H9 (cell line): ENCODE measurements around the gene IL32. TPM values are rescaled to one million over a fixed set of nuclear protein-coding genes. Genes with fewer than 3 reads are reported as not detected.
"Not testable (repeated sequence)": the region's sequence is repeated elsewhere in the genome, so short reads cannot be mapped to it uniquely, and the experiment has no call there.

ENCODE experiments used
- DNase-seq: peaks from one replicate; pipeline ENCODE4 v3.0.0-alpha.2; 2017
- H2AFZ ChIP-seq: one replicate; pipeline ENCODE4 v1.6.1; 2013; ENCODE audit warnings: mild to moderate bottlenecking, low read length, control low read depth, moderate library complexity
- H2AK5ac ChIP-seq: 2 replicates; pipeline ENCODE4 v1.6.1; 2013; ENCODE audit warnings: low read length, control low read depth, mixed read lengths; ENCODE audit not compliant: insufficient read length
- H2BK120ac ChIP-seq: one replicate; pipeline ENCODE4 v1.6.1; 2013; ENCODE audit warnings: low read depth, mild to moderate bottlenecking, low read length, control low read depth, inconsistent platforms; ENCODE audit not compliant: poor library complexity, severe bottlenecking
- H2BK12ac ChIP-seq: 2 replicates; pipeline ENCODE4 v1.6.1; 2013; ENCODE audit warnings: low read length, control low read depth, mixed read lengths, low read depth; ENCODE audit not compliant: insufficient read length
- H2BK15ac ChIP-seq: 2 replicates; pipeline ENCODE4 v1.6.1; 2013; ENCODE audit warnings: low read depth, low read length, control low read depth
- H2BK20ac ChIP-seq: one replicate; pipeline ENCODE4 v1.6.1; 2013; ENCODE audit warnings: low read depth, mild to moderate bottlenecking, low read length, control low read depth, inconsistent platforms; ENCODE audit not compliant: poor library complexity, severe bottlenecking
- H2BK5ac ChIP-seq: 2 replicates; pipeline ENCODE4 v1.6.1; 2013; ENCODE audit warnings: low read length, control low read depth, mixed read lengths; ENCODE audit not compliant: insufficient read length
- H3K14ac ChIP-seq: 2 replicates; pipeline ENCODE4 v1.6.1; 2013; ENCODE audit warnings: low read length, control low read depth; ENCODE audit not compliant: insufficient read depth
- H3K18ac ChIP-seq: 2 replicates; pipeline ENCODE4 v1.6.1; 2013; ENCODE audit warnings: low read depth, mild to moderate bottlenecking, mixed read lengths, low read length, control low read depth; ENCODE audit not compliant: insufficient read length
- H3K23ac ChIP-seq: 2 replicates; pipeline ENCODE4 v1.6.1; 2013; ENCODE audit warnings: low read length, control low read depth, mixed read lengths, low read depth; ENCODE audit not compliant: insufficient read length
- H3K23me2 ChIP-seq: 2 replicates; pipeline ENCODE4 v1.6.1; 2013; ENCODE audit warnings: low read depth, mild to moderate bottlenecking, mixed read lengths, low read length, control low read depth; ENCODE audit not compliant: insufficient read length, poor library complexity, severe bottlenecking
- H3K27ac ChIP-seq: 2 replicates; pipeline ENCODE4 v1.5.1; 2013; ENCODE audit warnings: low read length, control low read depth, mixed read lengths, low read depth; ENCODE audit not compliant: insufficient read length
- H3K27me3 ChIP-seq: 2 replicates; pipeline ENCODE4 v1.6.1; 2013; ENCODE audit warnings: low read length, control low read depth, inconsistent platforms; ENCODE audit not compliant: insufficient read depth
- H3K4ac ChIP-seq: 2 replicates; pipeline ENCODE4 v1.6.1; 2013; ENCODE audit warnings: low read depth, mild to moderate bottlenecking, control low read depth, inconsistent platforms, low read length, moderate library complexity
- H3K4me1 ChIP-seq: 2 replicates; pipeline ENCODE4 v1.6.1; 2013; ENCODE audit warnings: low read length, control low read depth, inconsistent platforms; ENCODE audit not compliant: insufficient read depth
- H3K4me2 ChIP-seq: 2 replicates; pipeline ENCODE4 v1.6.1; 2013; ENCODE audit warnings: low read length, control low read depth, mixed read lengths; ENCODE audit not compliant: insufficient read length, insufficient read depth
- H3K56ac ChIP-seq: 2 replicates; pipeline ENCODE4 v1.6.1; 2013; ENCODE audit warnings: low read depth, mild to moderate bottlenecking, mixed read lengths, low read length, control low read depth; ENCODE audit not compliant: insufficient read length
- H3K79me1 ChIP-seq: 2 replicates; pipeline ENCODE4 v1.6.1; 2013; ENCODE audit warnings: low read depth, mild to moderate bottlenecking, moderate library complexity, low read length, control low read depth, inconsistent platforms; ENCODE audit not compliant: insufficient read depth, poor library complexity, severe bottlenecking
- H3K79me2 ChIP-seq: 2 replicates; pipeline ENCODE4 v1.6.1; 2013; ENCODE audit warnings: low read length, control low read depth, inconsistent platforms; ENCODE audit not compliant: insufficient read depth
- H3K9ac ChIP-seq: 2 replicates; pipeline ENCODE4 v1.6.1; 2013; ENCODE audit warnings: low read length, control low read depth, mixed read lengths; ENCODE audit not compliant: insufficient read length; ENCODE audit errors: extremely low read depth
- H3K9me3 ChIP-seq: one replicate; pipeline ENCODE4 v1.6.1; 2013; ENCODE audit warnings: low read depth, low read length, inconsistent platforms; ENCODE audit not compliant: control insufficient read depth
- H3T11ph ChIP-seq: one replicate; pipeline ENCODE4 v1.6.1; 2013; ENCODE audit warnings: mild to moderate bottlenecking, low read length, control low read depth, inconsistent platforms
- H4K20me1 ChIP-seq: one replicate; pipeline ENCODE4 v1.6.1; 2013; ENCODE audit not compliant: control insufficient read depth, insufficient read length, insufficient read depth
- H4K5ac ChIP-seq: 2 replicates; pipeline ENCODE4 v1.6.1; 2013; ENCODE audit warnings: low read depth, mild to moderate bottlenecking, mixed read lengths, low read length, control low read depth; ENCODE audit not compliant: insufficient read length
- H4K8ac ChIP-seq: replicated peaks from 2 replicates; pipeline ENCODE4 v1.6.1; 2013; ENCODE audit warnings: low read length, control low read depth, mixed read lengths, low read depth; ENCODE audit not compliant: insufficient read length
- H4K91ac ChIP-seq: 2 replicates; pipeline ENCODE4 v1.6.1; 2013; ENCODE audit warnings: low read depth, mild to moderate bottlenecking, moderate library complexity, mixed read lengths, low read length, control low read depth; ENCODE audit not compliant: insufficient read length
- H3K27ac Mint-ChIP-seq, 3 experiments: 2 replicates in 2 of 3; 3 replicates in 1 of 3; pipeline ENCODE4 v1.8.0; 2020 to 2021; ENCODE audit warnings: mixed read lengths in 3 of 3, mild to moderate bottlenecking in 1 of 3, moderate library complexity in 1 of 3
- H3K27me3 Mint-ChIP-seq: 2 replicates; pipeline ENCODE4 v1.8.0; 2021; ENCODE audit warnings: low read depth, mild to moderate bottlenecking, moderate library complexity, mixed read lengths
- H3K36me3 Mint-ChIP-seq, 3 experiments: 2 replicates in 2 of 3; 3 replicates in 1 of 3; pipeline ENCODE4 v1.8.0; 2020 to 2021; ENCODE audit warnings: low read depth in 3 of 3, mixed read lengths in 3 of 3; ENCODE audit not compliant: insufficient read depth in 1 of 3
- H3K4me1 Mint-ChIP-seq, 2 experiments: 2 replicates each; pipeline ENCODE4 v1.8.0; 2020; ENCODE audit warnings: mixed read lengths in 2 of 2
- H3K4me3 Mint-ChIP-seq, 2 experiments: 2 replicates in 1 of 2; 3 replicates in 1 of 2; pipeline ENCODE4 v1.8.0; 2020 to 2021; ENCODE audit warnings: mild to moderate bottlenecking in 2 of 2, mixed read lengths in 2 of 2, moderate library complexity in 1 of 2
- H3K9me3 Mint-ChIP-seq, 2 experiments: 2 replicates in 1 of 2; 3 replicates in 1 of 2; pipeline ENCODE4 v1.8.0; 2020; ENCODE audit warnings: mild to moderate bottlenecking in 2 of 2, mixed read lengths in 2 of 2, moderate library complexity in 1 of 2
- CTCF ChIP-seq: fragments of 200-600 bp; sonication (generic); conservative IDR thresholded peaks from 3 replicates; pipeline ENCODE4 v1.8.0; 2021; ENCODE audit warnings: antibody characterized with exemption, mild to moderate bottlenecking
- WGBS: extraction: QIAGEN DNeasy Blood & Tissue Kit; methylation state at CpG from one replicate; pipeline ENCODE4 v1.1.7; 2013; ENCODE audit warnings: missing lambda C conversion rate, low lambda C conversion rate, mixed read lengths; ENCODE audit not compliant: insufficient read length; ENCODE audit errors: extremely low coverage; 5-methylcytosine and 5-hydroxymethylcytosine counted together
- total RNA-seq: library from RNA; stranded (reverse); gene quantifications from 2 replicates; pipeline ENCODE4 v1.2.1, GENCODE V29; 2021

IL32 gene
- total RNA-seq, 1 experiment from 2014 or later = 2.0 TPM

GRCh38 chr16:3054965-3055733 is 10.3 kb upstream of the IL32 start:
- peaks cover 2% of the 10 kb centered on the region; the same call in 1 of the 2 replicates for H3K27me3 ChIP-seq
- no peak overlapping the region for H3K18ac ChIP-seq
- no peak overlapping the region for H3T11ph ChIP-seq

GRCh38 chr16:3055734-3056115 is 9.7 kb upstream of the IL32 start:
- H3K23me2 ChIP-seq = peaks cover 14% of the 10 kb centered on the region
- H3K36me3 Mint-ChIP-seq = peaks cover 14 to 37% (median 19%) of the 10 kb centered on the region in 3 experiments
- not testable (repeated sequence) for H2BK120ac ChIP-seq, H3K79me2 ChIP-seq, H4K5ac ChIP-seq, H3K4ac ChIP-seq, H3K18ac ChIP-seq, H2BK15ac ChIP-seq, H4K91ac ChIP-seq, H2AK5ac ChIP-seq, H3T11ph ChIP-seq, H3K27ac ChIP-seq, H2AFZ ChIP-seq, H4K20me1 ChIP-seq, H3K9me3 ChIP-seq, H3K4me2 ChIP-seq, H3K9ac ChIP-seq, H3K9me3 Mint-ChIP-seq, H3K14ac ChIP-seq, H2BK5ac ChIP-seq, H3K56ac ChIP-seq, H4K8ac ChIP-seq, DNase-seq, H3K23ac ChIP-seq, H2BK12ac ChIP-seq, H3K4me1 ChIP-seq, H2BK20ac ChIP-seq, H3K79me1 ChIP-seq, H3K27me3 ChIP-seq
- H3K4me3 Mint-ChIP-seq = peak overlapping the region in 1 of 2 experiments; percentile 25; a peak in 2 of 5 replicates
- peak overlapping the region in 2 of 3 experiments; percentile 77 to 87; a peak in 2 of 7 replicates for H3K27ac Mint-ChIP-seq
- no CpG with 5 or more reads among the region's 9 CpGs for WGBS
- peaks cover 26 to 41% of the 10 kb centered on the region in 2 experiments for H3K4me1 Mint-ChIP-seq
- peaks cover 37% of the 10 kb centered on the region for H3K27me3 Mint-ChIP-seq

More at GRCh38 chr16:3054965-3055733, 10.3 kb upstream of the IL32 start:
- Histone ChIP-seq H4K20me1 (no peaks in the 10 kb centered on the region), H2BK12ac (no peak overlapping the region), H4K5ac (no peak overlapping the region), H3K56ac (no peak overlapping the region), H3K4ac (no peak overlapping the region), H2BK15ac (no peak overlapping the region), H2BK5ac (no peak overlapping the region), H2AK5ac (no peak overlapping the region), H2BK120ac (no peak overlapping the region), H4K91ac (no peak overlapping the region), H2BK20ac (no peak overlapping the region), H3K9me3 (no peaks in the 10 kb centered on the region), H3K23ac (no peak overlapping the region), H3K14ac (no peak overlapping the region), H3K27ac (no peak overlapping the region), H3K79me2 (no peaks in the 10 kb centered on the region), H3K9ac (no peak overlapping the region), H3K23me2 (peaks cover 14% of the 10 kb centered on the region), H2AFZ (no peak overlapping the region), H3K79me1 (no peaks in the 10 kb centered on the region), H3K4me1 (no peaks in the 10 kb centered on the region), H3K4me2 (no peak overlapping the region), H4K8ac (no peak overlapping the region)
- Mint-ChIP-seq H3K4me1 (peaks cover 21 to 38% of the 10 kb centered on the region in 2 experiments), H3K9me3 (no peaks in the 10 kb centered on the region; a peak in 2 of 5 replicates), H3K27me3 (peaks cover 37% of the 10 kb centered on the region), H3K27ac (no peak overlapping the region; a peak in 1 of 7 replicates), H3K4me3 (peak overlapping the region in 1 of 2 experiments; percentile 25; a peak in 2 of 5 replicates), H3K36me3 (peaks cover 19 to 43% (median 20%) of the 10 kb centered on the region in 3 experiments)
- TF ChIP-seq CTCF = no peak
- no CpG with 5 or more reads among the region's 17 CpGs for WGBS
- no peak for DNase-seq
